GM18909 (cell line): ENCODE results near the gene CASP12.

ENCODE experiments used
- ATAC-seq: cut with Tn5 transposase; IDR thresholded peaks from one replicate; pipeline ENCODE4 v1.9.1; 2021; ENCODE audit warnings: mild to moderate bottlenecking; ENCODE audit not compliant: unreplicated experiment, poor library complexity

The CASP12 gene

DNA sequence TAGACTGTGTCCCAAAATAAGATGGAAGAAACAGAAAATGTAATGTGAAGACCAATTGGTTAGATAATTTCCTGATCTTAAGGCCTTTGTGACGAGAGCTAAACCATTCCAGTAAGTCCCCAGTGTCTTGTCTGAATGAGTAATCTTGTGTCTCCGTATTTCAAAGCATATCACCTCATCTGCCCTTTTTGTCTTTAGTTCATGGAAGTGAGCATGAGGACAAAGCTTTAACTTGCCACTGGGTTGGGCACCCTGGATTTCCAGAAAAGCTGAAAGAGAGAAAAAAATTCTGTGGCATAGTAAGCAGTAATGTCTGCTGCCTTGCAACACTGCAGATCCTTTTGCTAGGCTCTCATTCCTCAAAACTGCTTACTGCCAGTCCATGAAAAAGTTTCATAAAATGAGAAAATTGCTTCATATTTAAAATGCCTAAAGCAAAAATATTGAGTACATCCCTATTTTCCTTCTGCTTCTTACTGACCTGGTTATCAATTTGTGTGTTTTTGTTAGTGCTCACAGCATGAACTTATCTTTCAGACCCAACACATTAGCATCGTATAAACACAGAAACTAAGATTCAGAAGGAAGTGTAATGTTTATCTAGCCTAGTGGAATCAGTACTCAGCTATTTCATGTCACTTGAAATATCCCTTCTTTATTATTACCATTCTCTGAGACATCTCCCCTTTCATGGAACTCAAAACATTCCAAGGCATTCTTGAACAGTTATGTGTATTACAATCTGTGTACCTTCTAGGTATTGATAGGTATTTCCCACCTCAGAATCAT is 5.3 kb downstream of the CASP12 start:
- ATAC-seq, result no peak

GRCh38 chr11:104891135-104891534 is 7.1 kb downstream of the CASP12 start:
- no peak for ATAC-seq

DNA sequence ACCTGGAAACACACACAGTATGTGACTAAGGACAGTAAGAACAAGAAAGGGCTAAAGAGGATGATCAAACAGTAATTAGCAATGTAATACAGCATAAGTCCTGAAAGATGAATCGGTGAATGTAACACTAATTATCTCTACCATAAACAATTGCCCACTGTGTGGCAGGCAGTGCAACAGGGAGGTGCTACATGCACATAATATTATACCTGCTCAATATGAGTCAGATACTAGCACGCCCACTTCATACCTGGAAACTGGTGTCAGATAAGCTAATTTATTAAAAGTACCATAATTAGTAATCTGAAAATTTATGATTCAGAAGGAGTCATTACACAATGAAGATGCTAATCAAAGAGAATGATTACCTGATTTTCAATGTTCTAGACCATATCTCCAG is 14.9 kb downstream of the CASP12 start:
- no peak for ATAC-seq

GRCh38 chr11:104881117-104881794 is 17.0 kb downstream of the CASP12 start:
- ATAC-seq, result peak; percentile 78

- no peak for ATAC-seq
These were observed 18.6 kb downstream of the CASP12 start for GRCh38 chr11:104879514-104880190.

DNA sequence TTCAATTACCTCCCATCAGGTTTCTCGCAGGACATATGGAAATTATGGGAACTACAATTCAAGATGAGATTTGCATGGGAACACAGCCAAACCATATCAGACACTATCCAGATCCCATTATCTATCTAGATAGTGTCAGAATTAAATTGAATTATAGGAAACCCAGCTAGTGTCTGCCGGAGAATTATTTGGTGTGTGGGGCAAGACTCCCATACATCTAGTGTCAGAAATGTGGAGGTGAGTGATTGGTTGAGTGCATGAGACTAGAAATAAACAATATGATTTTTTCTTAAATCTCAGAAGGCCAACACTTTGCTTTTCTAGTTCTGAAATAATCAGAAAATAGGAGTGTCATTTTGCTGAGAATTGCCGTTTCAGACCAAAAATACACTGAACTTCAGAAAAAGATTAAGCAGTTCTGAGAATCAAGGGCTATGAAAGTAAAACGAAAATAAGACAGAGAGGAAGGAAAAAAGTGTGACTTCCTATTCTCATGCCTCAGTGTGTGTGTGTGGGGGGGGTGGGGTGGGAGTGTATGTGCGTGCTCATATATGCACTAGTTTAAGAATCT is 21.3 kb downstream of the CASP12 start:
- ATAC-seq, result peak; percentile 62

DNA sequence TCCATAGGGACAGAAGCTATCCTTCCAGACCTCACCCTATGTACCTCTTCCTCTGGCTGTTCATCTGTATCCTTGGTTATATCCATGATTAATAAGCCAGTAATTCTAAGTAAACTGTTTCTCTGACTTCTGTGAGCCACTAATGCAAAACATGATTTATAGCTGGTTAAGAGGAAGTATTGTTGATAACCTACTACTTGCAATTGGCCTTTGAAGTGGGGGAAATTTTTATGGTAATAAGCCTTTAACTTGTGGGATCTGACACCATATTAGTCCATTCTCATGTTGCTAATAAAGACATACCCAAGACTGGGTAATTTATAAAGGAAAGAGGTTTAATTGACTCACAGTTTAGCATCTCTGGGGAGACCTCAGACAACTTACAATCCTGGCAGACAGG is 21.9 kb downstream of the CASP12 start:
- ATAC-seq, result no peak

DNA sequence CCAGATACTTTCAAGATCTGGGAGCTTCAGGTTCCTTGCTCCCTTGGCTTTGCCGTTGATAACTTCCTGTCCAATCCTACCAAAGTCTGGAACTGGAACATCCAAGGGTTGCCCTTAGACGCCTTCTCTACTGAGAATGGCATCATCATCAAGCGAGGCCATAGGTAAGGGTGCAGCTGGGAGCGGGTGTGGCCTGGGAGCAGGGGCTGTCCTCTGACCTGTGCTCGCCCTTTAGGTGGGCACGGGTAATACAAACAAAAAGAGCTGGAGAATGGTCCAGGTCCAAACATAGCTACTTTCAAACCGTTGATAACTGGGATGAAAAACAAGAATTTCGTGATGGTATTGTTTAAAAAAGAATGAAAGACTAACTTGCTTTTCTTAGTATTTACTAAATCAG is 25.0 kb downstream of the CASP12 start:
- ATAC-seq, result no peak

DNA sequence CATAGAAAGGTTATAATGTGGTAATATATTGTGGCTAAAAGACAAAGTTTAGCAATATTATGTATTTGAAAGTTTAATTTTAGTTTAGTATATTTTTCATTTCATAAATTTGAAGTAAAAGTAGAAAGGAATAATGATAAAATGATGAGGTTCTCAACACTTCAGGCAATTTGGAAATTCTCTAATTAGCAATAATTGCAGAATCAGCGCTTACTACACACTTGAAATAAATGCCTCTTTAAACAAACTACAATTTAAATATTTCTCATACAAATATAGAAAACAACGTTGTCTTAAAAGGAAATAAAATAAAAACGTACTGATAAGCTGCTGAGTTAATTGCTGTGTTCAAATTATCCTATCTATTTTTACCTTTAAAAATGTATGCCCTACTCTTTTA is 25.9 kb downstream of the CASP12 start:
- ATAC-seq, result no peak

DNA sequence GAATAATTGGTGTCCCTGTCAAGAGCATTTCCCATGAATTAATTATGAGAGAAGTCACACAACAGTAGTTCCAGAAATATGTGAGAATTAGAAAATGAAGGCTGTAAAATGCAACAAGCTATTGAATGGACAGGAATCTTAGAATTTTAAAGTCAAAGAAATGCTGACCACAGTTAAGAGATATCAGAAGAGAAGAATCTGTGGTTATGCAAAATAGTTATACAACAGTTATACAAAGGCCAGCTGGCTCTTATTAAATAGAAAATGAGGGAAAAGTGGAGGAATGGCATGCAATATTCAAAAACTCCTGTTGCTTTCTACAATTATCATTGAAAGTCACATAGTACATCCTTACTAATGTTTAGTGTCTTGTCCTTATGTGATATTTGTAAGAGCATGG is 27.4 kb downstream of the CASP12 start:
- ATAC-seq, result no peak

- no peak for ATAC-seq
These were observed 31.4 kb downstream of the CASP12 start for GRCh38 chr11:104866815-104867214.

GRCh38 chr11:104858882-104859775 is 39.1 kb downstream of the CASP12 start:
- ATAC-seq, result peak; percentile 76

DNA sequence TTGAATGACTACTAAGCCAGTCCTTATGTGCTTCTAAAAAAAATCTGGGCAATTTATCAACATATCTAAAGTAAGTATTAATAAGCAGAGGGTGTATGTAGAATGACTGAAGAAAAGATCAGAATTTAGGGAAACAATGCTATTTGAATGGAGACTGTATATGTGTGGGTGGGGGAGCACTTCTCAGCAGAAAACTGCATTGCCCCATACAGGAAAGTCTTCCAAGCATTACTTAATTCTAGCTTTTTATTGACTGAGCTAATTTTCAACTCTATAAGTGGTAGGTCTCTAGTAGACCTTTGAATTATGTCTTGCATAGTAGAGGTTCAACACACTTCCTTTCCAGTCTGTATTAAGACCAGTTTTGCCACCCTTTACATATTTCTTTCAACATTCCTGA is 41.7 kb downstream of the CASP12 start:
- ATAC-seq, result no peak

GRCh38 chr11:104855965-104856364 is 42.3 kb downstream of the CASP12 start:
- no peak for ATAC-seq

DNA sequence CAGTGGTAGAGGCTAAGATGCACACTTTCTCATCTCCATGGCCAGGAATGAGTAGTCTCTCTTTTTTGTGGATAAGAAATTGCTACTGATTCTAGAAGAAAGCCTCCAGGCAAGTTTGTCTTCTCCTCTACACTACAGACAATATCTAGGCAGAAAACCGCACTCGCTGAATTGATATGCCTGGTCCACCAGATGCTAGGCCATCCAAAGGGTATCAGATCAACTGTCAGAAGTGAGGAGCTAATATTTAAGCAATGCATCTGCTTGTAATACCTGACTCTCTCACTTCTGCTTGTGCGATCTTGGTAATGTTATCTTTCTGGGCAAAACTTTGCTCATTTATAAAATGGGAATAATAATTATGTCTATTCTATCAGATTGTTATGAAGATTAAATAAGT is 45.0 kb downstream of the CASP12 start:
- no peak for ATAC-seq

DNA sequence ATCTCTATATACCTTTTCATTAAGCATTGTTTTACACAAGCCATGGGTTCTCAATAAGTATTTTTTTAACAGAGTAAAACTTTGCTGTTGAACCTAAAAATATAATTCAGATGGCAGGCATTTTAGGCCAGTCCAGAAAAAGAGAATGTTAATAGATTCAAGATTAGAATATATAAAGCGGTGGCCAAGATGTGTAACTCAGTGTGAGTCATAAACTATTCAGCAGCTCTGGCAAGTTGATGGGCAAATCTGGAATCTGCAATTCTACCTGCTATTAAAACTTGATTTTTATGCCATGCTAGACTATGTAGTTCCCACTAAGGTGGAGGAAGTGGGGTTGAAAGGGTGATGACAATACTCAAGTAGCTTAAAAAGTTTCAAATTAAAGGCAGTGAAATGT is 45.4 kb downstream of the CASP12 start:
- no peak for ATAC-seq

GRCh38 chr11:104846216-104846615 is 52.0 kb downstream of the CASP12 start:
- no peak for ATAC-seq

DNA sequence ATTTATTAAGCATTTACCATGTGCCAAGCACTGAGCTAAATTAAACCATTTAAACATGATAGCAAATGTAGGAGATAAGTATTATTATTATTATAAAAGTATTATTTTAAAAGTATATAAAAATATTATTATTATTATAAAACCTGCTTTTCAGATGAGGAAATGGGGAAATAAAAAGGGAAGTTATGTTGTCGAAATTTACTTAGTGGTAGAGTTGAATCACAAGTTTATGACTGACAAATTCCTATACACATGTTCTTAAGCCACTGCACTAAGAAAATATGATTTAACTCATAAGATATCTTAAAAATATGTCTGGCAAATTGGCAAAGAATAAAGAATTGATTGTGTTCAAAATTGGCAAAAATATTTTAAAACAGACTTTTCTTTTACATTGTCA is 53.8 kb downstream of the CASP12 start:
- ATAC-seq, result no peak

GRCh38 chr11:104843150-104843836 is 55.0 kb downstream of the CASP12 start:
- peak; percentile 47 for ATAC-seq
